Epidermal melanocyte (primary cell): ENCODE data around the gene ASB13.
A peak's percentile ranks its signal among the peaks of the same experiment; 100 is the strongest.

Experiments used
- DNase-seq: peaks from one replicate; pipeline ENCODE4 v3.0.0; 2011; ENCODE audit warnings: low spot score; ENCODE audit not compliant: insufficient read length

Gene ASB13

DNA sequence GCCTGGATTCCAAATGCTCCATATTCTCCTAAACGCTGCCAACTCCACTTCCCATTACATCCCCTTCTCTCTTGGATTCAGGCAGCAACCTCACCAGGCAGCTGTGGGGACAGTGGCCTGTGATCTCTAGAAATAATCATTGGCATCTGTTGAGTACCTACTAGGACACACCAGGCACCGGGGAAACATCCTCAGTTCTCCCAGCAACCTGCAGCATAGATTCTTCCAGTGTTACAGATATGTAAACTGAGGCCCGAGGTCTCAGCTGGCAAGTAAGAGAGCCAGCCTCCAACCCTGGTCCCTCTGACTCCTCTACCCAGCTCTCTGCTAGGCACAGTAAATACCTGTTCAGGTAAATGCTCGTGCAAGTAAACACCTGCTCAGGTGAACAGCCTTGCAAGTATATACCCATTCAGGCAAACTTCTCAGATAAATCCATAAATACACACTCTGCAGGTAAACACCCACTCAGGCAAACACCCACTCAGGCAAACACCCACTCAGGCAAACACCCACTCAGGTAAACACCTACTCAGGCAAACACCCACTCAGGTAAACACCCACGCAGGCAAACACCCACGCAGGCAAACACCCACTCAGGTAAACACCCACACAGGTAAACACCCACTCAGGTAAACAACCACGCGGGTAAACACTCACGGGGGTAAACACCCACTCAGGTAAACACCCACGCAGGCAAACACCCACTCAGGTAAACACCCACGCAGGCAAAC lies 18.7 kb downstream of the ASB13 start:
- no peak for DNase-seq

DNA sequence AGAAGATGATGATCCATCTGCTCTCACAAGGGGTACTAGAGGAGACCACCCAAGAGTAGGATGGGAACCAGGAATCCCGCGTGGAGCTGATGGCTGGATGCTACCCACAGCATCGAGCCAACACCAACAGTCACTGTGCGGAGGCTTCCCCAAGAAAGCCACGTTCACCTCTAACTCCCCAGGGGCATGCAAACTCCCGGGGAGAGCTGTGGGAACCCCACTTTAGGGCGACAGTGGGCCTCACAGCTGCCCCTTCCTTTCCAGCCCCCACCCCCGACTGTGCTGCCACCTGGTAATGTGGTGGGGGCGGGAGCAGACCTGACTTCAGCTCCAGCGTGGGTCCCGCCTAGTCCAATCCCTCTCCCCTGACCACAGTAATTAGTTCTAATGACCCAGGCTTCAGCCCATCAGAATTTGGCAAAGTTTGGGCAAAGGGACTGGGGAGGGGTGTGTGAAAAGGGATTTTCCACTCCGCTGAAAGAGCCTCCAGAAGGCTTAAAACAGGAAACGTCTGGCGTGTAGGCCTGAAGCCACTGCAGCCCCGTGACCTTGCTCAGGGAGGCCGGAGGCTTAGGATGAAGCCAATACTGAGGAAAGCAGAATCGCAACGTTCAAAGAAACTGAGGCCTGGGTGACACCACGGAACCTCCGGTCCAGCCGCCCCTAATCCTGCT lies 20.3 kb downstream of the ASB13 start:
- no peak for DNase-seq

DNA sequence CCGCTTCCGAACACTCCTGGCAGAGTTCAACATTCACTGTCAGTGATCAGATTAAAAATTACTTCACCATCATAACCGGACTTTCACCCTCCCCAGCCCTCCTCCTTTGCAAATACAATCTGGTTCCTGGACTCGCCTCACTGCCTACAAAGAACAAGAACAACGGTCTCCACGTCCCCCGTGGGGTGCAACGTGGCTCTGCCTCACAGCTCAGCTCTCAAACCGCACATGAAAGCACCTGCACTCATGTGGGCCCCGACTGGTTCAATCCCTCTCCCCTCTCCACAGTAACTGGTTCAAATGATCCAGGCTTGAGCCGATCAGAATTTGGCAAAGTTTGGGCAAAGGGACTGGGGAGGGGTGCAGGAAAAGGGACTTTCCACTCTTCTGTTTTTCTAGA lies 21.0 kb downstream of the ASB13 start:
- no peak for DNase-seq

DNA sequence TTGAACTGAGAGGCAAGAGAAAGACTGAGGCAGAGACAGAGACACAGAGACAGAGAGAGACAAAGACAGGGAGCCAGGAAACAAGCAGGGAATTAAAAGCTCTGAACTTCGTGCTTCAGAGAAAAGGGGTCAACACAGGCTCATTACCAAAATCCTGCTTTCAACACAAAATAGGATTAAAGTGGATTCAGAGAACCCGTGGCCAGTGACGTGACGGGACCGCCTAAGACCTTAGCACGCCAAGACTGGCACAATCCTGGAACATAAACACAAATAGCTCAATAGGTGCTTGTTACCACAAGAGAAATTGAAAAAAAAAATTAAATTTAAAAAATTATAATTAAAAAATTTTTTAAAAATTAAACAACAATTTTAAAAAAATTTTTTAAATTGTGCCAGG lies 21.5 kb downstream of the ASB13 start:
- no peak for DNase-seq

DNA sequence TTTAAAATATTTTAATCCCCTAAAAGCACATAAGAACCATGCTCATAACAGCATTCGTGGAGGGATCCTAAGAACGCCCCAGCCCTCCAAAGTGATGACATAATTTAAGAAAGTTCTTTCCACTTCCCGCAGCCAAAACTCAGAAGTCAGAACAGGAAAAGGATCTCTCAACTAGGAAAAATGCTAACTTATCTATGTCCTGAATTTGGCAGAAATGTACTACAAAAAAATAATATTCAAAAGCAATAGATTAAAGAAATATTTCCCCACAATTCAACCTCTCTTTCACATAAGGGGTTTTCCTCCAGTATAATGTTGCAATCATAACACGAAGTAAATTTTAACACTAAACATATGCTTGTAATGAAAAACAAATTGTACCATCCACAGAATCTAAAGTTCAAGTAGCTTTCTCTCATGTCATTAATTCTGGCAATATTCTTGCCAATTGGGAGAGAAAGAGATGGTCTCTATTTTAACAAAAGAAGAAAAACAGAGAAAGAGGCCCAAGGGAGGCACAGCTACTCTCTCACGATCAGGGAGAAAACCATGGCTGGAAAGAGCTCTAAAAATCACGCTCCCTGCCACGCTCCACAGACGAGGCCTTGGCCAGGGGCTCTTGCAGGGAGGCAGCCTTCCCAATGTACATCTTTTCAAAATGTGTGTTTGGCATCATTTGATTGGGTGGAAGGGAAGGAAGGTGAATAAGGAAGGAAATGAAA lies 22.9 kb downstream of the ASB13 start:
- peak; percentile 45 for DNase-seq

DNA sequence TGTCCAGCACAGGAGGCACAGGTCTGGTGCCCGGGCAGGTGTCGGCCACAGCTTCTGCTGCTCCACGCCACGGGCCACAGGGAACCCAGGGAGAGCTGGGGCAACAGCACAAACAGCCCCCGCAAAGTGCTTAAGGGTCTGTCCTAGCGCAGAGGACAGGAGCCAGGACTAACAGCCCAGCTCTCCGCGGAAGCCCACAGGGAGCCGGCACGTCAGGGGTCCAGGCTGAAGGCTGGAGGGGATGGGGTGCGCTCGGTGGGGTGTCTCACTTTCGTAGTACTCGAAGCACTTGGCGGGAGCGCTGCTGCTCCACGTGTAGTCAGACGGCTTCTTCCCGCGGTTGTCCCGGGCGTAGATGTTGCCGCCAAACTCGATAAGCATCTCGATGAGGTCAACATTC lies 24.9 kb downstream of the ASB13 start:
- no peak for DNase-seq

DNA sequence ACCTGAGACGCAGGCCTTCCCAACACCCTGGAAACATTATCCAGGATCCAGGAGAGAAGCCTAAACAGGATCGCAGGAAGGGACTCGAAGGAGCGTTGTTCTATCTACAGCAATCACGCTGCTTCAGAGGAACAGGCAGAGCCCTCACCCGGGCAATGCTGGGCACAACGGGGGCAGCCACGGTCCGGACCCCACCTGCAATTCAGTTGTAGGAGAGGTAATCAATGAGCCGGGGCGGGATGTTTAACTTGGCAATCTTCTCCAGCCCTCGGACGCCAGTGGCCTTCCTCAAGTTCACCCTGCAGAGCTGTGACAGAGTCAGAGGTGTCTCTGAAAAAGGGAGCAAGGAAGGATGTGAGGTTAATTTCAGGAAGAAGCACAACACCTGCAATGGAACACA lies 25.9 kb downstream of the ASB13 start:
- no peak for DNase-seq

DNA sequence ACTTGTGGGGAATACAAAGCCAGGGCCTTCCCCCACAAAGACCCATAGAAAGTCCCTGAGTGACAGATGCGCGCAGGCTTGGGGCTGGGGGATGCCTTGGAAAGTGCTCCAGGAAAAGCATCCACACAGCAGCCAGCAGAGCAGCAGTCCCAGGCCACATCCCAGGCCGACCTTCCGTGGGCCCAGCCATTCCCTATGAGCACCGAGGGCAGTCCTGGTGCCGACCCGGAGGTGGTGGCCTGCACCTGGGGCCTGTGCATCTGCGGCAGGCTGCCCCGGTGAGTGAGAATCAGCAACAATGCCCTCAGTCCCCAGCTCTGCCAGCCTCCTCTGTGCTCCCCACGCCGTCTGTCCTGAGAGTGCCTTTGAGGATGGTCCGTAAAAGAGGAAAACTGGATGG lies 26.4 kb downstream of the ASB13 start:
- no peak for DNase-seq

DNA sequence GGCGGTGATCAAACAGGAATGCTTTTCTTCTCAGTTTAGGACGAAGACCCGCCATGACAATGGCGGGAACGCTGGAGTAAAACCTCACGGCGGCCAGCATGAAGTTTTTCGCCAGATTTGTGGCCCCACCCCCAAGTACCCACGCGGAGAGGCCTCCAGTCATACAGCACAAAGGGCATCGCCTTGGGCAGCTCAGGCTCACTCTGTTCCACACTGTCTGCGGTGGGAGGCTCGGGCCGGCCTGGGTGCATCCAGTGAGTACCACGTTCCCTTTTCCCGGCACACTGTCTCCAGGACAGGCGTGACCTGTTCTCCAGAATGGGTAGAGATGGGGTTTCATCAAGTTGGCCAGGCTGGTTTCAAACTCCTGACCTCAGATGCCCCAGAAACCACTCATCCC lies 27.3 kb downstream of the ASB13 start:
- DNase-seq = no peak

DNA sequence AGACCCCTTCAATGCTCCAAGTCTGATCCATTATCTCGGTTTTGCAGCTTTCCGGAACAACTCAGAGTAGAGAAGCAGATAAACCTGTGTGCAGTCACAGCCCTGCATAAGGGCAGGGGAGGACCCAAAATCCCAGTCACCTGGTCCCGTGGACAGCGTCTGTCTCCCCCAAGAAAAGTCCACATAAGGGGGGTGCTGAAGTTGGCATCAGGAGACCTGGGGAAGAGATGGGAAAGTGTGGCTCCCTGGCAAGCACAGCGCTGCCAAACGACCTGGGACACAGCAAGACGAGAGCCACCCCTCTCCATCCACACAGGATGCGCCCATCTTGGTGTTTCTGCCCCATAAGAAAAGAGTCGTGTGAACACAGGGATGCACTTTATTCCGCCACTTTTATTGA lies 27.9 kb downstream of the ASB13 start:
- no peak for DNase-seq

DNA sequence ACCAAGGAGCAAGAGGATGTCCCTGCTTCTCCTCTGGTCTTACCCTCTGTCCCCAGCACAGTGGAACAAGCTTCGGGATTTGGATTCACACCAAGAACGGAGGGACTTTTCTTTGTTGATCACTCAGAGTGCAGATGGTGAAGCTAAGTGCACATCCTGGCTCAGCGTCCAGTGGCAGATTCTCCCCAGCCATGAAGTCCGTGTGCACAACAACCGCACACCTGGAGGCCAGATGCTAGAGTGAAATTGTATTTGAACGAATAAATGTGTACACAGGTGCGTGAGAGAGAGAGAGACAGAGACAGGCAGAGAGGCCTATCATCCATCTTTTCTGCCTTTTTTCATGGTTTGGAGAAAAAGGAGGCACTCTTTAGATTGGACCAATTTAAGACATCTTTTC lies 31.5 kb downstream of the ASB13 start:
- no peak for DNase-seq

DNA sequence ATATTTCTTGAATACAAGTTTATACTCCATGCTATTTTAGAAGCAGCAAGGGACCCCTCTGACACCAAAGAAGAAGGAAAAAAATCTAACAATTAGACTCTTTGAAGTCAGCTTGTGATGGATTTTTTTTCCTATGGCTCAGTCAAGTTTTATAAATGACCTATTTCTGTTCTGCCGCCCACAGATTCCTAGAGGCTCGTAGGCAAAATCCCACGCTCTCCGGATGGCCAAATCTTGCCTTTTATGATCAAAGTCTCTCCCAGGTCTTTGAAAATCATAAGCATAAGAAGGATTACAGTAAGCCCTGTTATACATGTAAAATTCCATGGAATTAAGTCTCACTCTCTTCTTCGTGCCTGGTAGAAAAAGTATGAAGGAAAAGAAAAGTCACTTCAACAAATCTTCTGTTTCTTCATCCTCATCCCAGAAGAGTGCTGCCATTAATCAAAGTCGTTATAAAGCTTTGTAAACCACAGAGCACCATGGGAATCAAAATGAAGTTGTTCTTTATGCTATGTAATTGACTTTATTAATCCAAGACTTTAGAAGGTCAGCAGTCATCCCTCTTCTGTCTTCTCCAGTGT lies 33.1 kb downstream of the ASB13 start:
- no peak for DNase-seq

DNA sequence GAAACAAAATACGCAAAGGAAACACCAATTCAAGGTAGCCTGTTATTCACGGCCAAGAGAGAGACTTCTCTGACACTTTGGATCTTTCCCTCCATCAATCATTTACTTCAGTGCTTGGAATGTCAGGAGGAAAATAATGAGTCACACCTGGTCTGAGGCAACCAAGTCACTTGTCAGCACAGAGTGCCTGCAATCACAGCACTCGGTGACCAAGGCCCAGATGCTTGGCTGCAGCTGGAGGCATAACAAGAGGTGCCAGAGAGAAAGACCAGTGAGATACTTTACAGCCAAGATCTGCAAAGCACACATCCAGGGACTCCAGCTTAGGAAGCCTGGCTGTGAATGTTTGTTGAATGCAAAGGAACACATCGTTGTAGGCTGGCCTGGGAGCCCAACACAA lies 33.9 kb downstream of the ASB13 start:
- DNase-seq = no peak

DNA sequence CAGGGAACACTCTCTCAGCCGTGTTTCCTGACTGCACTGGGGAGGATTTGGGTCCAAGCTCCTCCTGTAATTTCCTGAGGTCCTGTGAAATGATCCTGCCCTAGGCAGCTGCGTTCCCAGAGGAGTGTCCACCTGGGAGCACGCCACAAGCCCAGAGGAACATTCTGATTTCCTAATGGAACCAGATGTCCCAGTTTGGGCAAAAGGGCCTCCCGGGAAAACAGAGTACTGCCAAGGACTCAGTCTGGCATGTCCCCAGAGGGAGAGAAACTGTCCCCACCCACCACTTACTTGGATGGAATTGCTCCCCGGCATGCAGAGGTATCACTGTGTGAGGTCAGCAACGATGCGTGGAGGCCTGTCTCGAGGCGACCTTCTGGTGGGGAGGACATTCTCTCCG lies 34.5 kb downstream of the ASB13 start:
- DNase-seq = no peak

DNA sequence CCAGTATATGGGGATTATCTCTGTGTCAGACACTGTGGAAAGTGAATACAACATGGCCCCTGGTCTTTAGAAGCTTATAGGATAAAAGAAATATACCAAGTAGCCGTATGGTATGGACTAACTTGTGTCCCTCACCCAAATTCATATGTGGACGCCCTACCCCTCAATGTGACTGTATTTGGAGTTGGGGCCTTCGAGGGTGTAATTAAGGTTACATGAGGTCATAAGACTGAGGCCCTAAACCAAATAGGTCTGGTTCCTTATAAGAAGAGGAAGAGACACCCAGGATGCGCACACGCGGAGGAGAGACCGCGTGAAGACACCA lies 36.3 kb downstream of the ASB13 start:
- DNase-seq = no peak

DNA sequence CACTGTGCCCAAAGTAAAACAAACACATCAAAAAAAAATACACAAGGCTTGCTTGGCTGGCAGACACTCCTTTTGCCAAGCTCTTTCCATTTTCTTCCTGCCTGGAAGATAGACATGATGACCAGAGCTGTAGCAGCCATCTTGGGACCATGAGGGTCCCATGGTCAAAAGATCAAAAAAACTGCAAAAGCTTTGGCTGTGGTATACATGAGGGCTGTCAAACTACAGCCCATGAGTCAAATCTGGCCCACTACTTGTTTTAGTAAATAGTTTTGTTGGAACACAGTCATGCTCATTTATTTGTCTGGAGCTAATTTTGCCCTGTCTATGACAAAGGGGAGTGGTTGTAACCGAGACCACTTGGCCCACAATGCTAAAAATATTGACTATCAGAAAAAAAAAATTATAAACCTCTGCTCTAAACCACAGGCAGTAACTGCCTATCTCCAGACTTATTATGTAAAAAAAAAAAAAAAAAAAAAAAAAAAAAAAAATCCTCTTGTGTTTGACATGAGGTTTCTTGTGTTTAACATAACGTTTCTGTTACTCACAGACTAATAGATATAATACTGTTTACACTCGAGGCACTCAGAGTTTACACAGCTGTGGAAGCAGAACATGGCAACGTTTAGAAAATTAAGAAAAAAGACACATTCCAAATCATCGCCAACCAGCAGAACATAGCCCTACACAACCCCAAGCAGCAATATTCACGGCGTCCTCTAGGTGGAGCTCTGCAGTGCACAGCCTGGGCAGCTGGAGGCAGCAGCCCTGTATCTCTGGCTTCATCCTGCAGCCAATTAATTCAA lies 36.9 kb downstream of the ASB13 start:
- peak; percentile 52 for DNase-seq

DNA sequence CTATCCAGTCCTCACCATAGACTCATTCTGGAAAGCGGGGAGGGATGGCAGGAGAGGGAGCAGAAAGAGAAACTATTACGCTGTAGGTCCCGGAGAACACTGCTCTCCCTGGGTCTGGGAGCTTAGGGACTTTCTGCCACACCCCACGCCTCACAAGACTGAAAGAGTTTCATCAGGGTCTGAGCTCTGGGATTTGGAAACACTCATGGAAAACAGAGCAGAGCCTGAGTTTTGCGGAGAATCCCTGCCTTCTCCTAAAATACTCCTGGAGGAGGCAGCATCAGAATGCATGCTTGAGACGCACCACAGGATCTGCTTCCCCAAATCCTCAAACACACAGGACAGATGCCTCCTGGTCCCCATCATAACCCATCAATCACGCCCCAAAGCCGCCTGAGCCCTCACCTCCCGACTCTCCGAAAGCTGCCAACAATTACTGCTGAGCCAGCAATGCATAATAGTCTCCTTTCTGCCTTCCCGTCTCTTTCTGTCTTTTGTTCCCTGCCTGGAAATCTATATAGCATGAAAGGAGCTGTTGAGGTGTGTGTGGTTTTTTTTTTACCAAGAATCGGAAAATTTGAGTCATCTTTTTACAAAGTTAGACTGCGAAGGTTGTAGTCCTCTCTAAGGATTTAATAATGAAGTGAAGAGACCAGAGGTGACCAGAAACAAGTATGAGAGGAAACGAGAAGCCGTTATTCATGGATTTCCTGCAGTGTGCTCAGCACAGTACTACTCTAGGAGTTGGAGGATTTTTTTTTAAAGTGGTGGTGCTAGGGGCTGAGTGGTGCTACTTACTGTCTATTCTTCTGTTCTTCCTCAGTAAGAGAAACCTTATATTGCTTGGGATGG lies 37.7 kb downstream of the ASB13 start:
- DNase-seq = no peak

DNA sequence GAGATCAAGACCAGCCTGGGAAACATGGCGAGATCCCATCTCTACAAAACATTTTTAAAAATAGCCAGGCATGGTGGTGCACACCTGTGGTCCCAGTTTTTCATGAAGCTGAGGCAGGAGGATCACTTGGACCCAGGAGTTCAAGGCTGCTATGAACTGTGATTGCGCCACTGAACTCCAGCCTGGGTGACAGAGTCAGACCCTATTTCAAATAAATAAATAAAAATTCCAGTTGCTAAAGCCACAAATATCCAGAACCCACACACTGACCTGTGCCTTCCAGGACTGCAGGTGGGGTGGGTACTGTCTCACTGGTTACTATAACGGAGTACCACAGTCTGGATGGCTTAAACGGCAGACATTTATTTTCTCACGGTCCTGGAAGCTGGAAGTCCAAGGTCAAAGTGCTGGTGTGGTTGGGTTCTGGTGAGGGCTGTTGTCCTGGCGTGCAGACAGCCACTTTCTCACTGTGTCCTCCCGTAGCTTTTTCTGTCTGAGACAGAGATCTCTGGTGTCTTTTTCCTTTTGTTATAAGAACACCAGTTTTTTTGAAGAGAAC lies 38.8 kb downstream of the ASB13 start:
- DNase-seq = no peak

DNA sequence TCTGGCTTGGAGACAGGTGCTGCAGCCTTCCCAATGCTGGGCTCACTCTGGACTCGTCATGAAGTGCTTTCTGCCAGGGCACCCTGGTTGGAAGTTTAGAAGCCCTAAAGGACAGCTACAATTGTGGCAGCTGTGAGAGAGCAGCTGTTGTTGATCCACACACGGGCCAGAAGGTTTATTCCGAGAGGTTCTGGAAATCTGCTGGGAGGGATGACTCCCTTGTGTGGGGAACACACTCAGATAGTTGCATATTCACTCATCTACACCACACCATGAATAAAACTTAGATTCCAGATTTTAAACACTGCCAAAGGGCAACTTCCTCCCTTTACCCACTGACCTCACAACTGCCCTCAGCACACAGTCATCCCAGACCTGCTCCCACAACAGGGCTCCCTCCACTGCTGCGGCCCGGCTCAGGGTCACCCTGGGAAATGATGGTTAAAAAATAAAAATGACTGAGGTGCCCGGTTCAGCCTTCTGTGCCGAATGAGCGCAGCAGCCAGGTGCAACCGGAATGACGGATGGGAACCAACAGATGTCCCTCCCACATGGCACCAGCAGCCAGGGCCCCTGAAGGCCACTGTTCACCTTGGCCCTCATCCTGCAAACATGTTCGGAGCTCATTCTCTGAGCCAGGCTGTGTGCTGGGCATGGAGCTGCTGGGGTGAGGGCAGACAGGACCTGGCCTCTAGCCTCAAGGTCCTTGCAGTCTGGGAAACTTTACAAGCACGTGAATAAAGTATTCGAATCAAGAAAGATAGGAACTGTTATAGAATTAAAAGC lies 40.2 kb downstream of the ASB13 start:
- DNase-seq = no peak

DNA sequence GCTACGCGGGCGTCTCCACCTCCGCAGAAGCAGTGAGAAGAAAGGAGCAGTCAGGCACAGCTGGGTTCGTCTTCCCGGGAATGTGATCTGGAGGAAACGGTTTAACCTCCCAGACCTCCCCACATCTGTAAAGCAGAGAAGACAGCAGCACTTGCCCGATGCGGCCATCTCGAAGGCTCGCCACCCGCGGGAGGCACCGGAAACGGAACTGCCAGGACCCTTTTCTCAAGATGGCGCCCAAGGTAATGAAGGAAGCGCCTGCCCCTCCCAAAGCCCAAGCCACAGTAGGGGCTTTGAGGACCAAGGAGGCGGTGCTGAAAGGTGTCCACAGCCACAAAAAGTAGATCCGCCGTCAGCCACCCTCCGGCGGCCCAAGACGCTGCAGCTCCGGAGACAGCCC lies 41.7 kb downstream of the ASB13 start:
- DNase-seq = no peak
